Body of pancreas (tissue), 4 donors: ENCODE data around the gene DOCK9. TPM values are rescaled to one million over a fixed set of nuclear protein-coding genes. Genes with fewer than 3 reads are reported as not detected.

Source experiments
- ATAC-seq: fragments of 150-250 bp; one replicate; pipeline ENCODE4 v1.9.1; 2016
- DNase-seq, 4 donors: peaks; one replicate each; pipeline ENCODE4 v3.0.0-alpha.2; 2019
- H3K27ac ChIP-seq, 4 donors: fragments of 200-600 bp; sonication (generic); 1 replicate in 3 of 4; 2 replicates in 1 of 4; pipeline versions ENCODE4 v1.5.1 to v1.6.1; 2016 to 2019; ENCODE audit warnings: mild to moderate bottlenecking in 1 of 4, mixed read lengths in 1 of 4, moderate library complexity in 1 of 4
- H3K27me3 ChIP-seq, 2 donors: fragments of 200-600 bp; sonication (generic); one replicate each; pipeline ENCODE4 v1.6.0; 2016; ENCODE audit warnings: mild to moderate bottlenecking in 1 of 2
- H3K36me3 ChIP-seq, 2 donors: fragments of 200-600 bp; sonication (generic); replicated peaks in 1 of 2; 2 replicates each; pipeline ENCODE4 v1.5.1; 2016; ENCODE audit warnings: low read depth in 2 of 2; ENCODE audit not compliant: insufficient read depth in 1 of 2
- H3K4me1 ChIP-seq: fragments of 200-600 bp; sonication (generic); one replicate; pipeline ENCODE4 v1.6.0; 2016
- H3K4me3 ChIP-seq, 2 donors: fragments of 200-600 bp; sonication (generic); 1 replicate in 1 of 2; 2 replicates in 1 of 2; pipeline ENCODE4 v1.5.1; 2016 to 2019
- H3K9me3 ChIP-seq, 3 donors: fragments of 200-600 bp; sonication (generic); 1 replicate in 2 of 3; 2 replicates in 1 of 3; pipeline ENCODE4 v1.5.1; 2016
- CTCF ChIP-seq, 7 experiments: fragments of 450-650 bp in 4 of 7; fragments of 200-600 bp in 3 of 7; sonication (generic) in 3 of 7; IDR thresholded peaks; one replicate each; pipeline ENCODE4 v1.5.1; 2016 to 2019; ENCODE audit warnings: antibody characterized with exemption in 7 of 7
- POLR2A ChIP-seq, 3 donors: fragments of 450-650 bp; IDR thresholded peaks; one replicate each; pipeline ENCODE4 v1.6.1; 2016; ENCODE audit warnings: antibody characterized with exemption in 3 of 3, mild to moderate bottlenecking in 2 of 3
- WGBS, 2 donors: methylation state at CpG; one replicate each; pipeline ENCODE4 v1.1.5; 2017; 5-methylcytosine and 5-hydroxymethylcytosine counted together
- intact Hi-C: fragments of 100-400 bp; cut with DNase I; formaldehyde crosslinking; loops from one replicate; pipeline ENCODE4 v1.15.1; 2023
- total RNA-seq, 2 donors: library from RNA; depleted of rRNA; stranded (reverse); fragments of >200 nt; gene quantifications; one replicate each; pipeline ENCODE4 v1.1.0, GENCODE V29; 2016

Gene DOCK9
- total RNA-seq, 2 donors from 2014 or later: 35.3 to 73.5 TPM

GRCh38 chr13:98961503-98962105 is 16.3 kb downstream of the DOCK9 start:
- DNase-seq (no peak), ATAC-seq (no peak)
- WGBS, 2 donors: 93% methylated on average over 5 to 7 of the region's 7 CpGs
- intact Hi-C loops: no loop called here
- no peak overlapping the region for H3K27ac ChIP-seq
- H3K27me3 ChIP-seq: no peaks in the 10 kb centered on the region
- no peak overlapping the region for H3K4me3 ChIP-seq
- H3K4me1 ChIP-seq: peaks cover 6% of the 10 kb centered on the region
- no peaks in the 10 kb centered on the region for H3K9me3 ChIP-seq
- TF ChIP-seq CTCF (IDR thresholded peaks at IDR 0.05): no peak
- no peak for TF ChIP-seq POLR2A (IDR thresholded peaks at IDR 0.05)
- no peaks in the 10 kb centered on the region for H3K36me3 ChIP-seq

- no peaks in the 10 kb centered on the region for H3K27me3 ChIP-seq
- H3K4me3 ChIP-seq: no peak overlapping the region
- H3K4me1 ChIP-seq: peaks cover 6% of the 10 kb centered on the region
- no peaks in the 10 kb centered on the region for H3K9me3 ChIP-seq
- DNase-seq (no peak), ATAC-seq (no peak)
- intact Hi-C loops: no loop called here
- no peak for TF ChIP-seq CTCF (IDR thresholded peaks at IDR 0.05)
- no peak for TF ChIP-seq POLR2A (IDR thresholded peaks at IDR 0.05)
- H3K36me3 ChIP-seq: no peaks in the 10 kb centered on the region
- WGBS, 2 donors: 88 to 93% methylated on average over 11 of the region's 11 CpGs
- no peak overlapping the region for H3K27ac ChIP-seq
Observed at GRCh38 chr13:98960606-98961502, 17.0 kb downstream of the DOCK9 start.

- Histone ChIP-seq H3K27ac (no peak overlapping the region), H3K4me3 (no peak overlapping the region), H3K4me1 (peaks cover 6% of the 10 kb centered on the region), H3K9me3 (no peaks in the 10 kb centered on the region), H3K36me3 (no peaks in the 10 kb centered on the region), H3K27me3 (no peaks in the 10 kb centered on the region)
- intact Hi-C loops: no loop called here
- ATAC-seq (no peak), DNase-seq (no peak)
- WGBS, 2 donors: 92 to 94% methylated on average over 14 of the region's 14 CpGs
- no peak for TF ChIP-seq CTCF (IDR thresholded peaks at IDR 0.05)
- TF ChIP-seq POLR2A (IDR thresholded peaks at IDR 0.05): no peak
Observed at GRCh38 chr13:98959786-98960605, 17.9 kb downstream of the DOCK9 start.

- H3K27me3 ChIP-seq: no peaks in the 10 kb centered on the region
- ATAC-seq (no peak), DNase-seq (no peak)
- H3K4me1 ChIP-seq: peaks cover 6% of the 10 kb centered on the region
- TF ChIP-seq POLR2A (IDR thresholded peaks at IDR 0.05) (no peak), CTCF (IDR thresholded peaks at IDR 0.05) (no peak)
- H3K27ac ChIP-seq: no peak overlapping the region
- H3K9me3 ChIP-seq: no peaks in the 10 kb centered on the region
- H3K4me3 ChIP-seq: no peak overlapping the region
- WGBS, 2 donors: 67 to 79% methylated on average over 2 of the region's 2 CpGs
- no peaks in the 10 kb centered on the region for H3K36me3 ChIP-seq
- intact Hi-C loops: no loop called here
Observed at GRCh38 chr13:98959291-98959690, 18.6 kb downstream of the DOCK9 start.
